ENCODE measurements around the gene TRAK2. TPM values are rescaled to one million over a fixed set of nuclear protein-coding genes. Genes with fewer than 3 reads are reported as not detected.

Gene TRAK2
- total and polyA plus RNA-seq, 2 experiments from 2014 or later, result 6.7 to 17.0 TPM

GRCh38 chr2:201358684-201359083 is 92.6 kb downstream of the TRAK2 start (continued):
- TF ChIP-seq, protein P1, sequence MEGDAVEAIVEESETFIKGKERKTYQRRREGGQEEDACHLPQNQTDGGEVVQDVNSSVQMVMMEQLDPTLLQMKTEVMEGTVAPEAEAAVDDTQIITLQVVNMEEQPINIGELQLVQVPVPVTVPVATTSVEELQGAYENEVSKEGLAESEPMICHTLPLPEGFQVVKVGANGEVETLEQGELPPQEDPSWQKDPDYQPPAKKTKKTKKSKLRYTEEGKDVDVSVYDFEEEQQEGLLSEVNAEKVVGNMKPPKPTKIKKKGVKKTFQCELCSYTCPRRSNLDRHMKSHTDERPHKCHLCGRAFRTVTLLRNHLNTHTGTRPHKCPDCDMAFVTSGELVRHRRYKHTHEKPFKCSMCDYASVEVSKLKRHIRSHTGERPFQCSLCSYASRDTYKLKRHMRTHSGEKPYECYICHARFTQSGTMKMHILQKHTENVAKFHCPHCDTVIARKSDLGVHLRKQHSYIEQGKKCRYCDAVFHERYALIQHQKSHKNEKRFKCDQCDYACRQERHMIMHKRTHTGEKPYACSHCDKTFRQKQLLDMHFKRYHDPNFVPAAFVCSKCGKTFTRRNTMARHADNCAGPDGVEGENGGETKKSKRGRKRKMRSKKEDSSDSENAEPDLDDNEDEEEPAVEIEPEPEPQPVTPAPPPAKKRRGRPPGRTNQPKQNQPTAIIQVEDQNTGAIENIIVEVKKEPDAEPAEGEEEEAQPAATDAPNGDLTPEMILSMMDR (conservative IDR thresholded peaks at IDR 0.05; ENCODE audit: low read depth in 2 of 2), result no peak
- TF ChIP-seq EZH2 (IDR thresholded peaks at IDR 0.05; ENCODE audit: low read depth, unreplicated experiment) (no peak), ZNF114 (CRISPR knock-in tag; IDR thresholded peaks at IDR 0.05) (no peak), ETS1 (IDR thresholded peaks at IDR 0.05) (no peak), STAT1 (IDR thresholded peaks at IDR 0.05; ENCODE audit: unreplicated experiment) (no peak), EZH2phosphoT487 (IDR thresholded peaks at IDR 0.05; ENCODE audit: unreplicated experiment) (no peak), NANOG (IDR thresholded peaks at IDR 0.05; ENCODE audit: borderline replicate concordance) (no peak), POLR2AphosphoS5 (IDR thresholded peaks at IDR 0.05; ENCODE audit: low read depth) (no peak), REST (IDR thresholded peaks at IDR 0.05; ENCODE audit: unreplicated experiment) (no peak), CREB1 (CRISPR knock-in tag; IDR thresholded peaks at IDR 0.05; ENCODE audit: low read depth) (no peak)

DNA sequence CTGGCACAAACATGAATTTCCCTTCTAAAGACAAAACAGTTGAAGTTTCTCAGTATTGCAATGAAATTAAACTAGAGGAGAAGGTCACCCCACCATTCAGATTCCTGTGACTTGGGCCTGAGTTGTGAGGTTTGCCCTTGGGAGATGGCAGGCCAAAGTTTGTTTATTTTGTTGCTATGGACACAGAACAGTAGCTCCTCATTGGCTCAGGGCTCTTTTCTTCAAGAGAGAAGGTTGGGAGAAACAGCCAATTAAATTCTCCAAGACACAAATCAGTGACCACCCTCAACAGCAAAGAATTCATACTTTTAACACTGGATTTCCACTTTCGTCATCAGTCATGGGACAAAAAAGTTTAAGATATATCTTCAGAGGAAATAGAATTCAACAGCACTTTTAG is 94.0 kb downstream of the TRAK2 start, which contains the start of gene FLACC1:
Gene FLACC1, minus strand, starts transcription at position 125 of the 400 bp plus-strand sequence. CDS start 5,941 bp downstream, outside the sequence.
- Histone ChIP-seq H3K9me2 (ENCODE audit: insufficient read depth) (no peaks in the 10 kb centered on the region), H3K27ac (ENCODE audit: low read depth) (no peak within 1 kb of the TSS), H2AFZ (no peak within 1 kb of the TSS), H3K36me3 (ENCODE audit: insufficient read depth) (no peaks in the 10 kb centered on the region), H3F3A (replicated peaks; ENCODE audit: low read depth) (no peaks in the 10 kb centered on the region), H4K20me1 (replicated peaks; ENCODE audit: insufficient read depth) (no peaks in the 10 kb centered on the region), H3K4me1 (ENCODE audit: insufficient read depth) (no peaks in the 10 kb centered on the region), H3K79me2 (replicated peaks; ENCODE audit: insufficient read depth) (no peaks in the 10 kb centered on the region), H3K4me2 (no peak within 1 kb of the TSS), H3K4me3 (no peak within 1 kb of the TSS), H3K27me3 (ENCODE audit: insufficient read depth) (no peaks in the 10 kb centered on the region)
- peak; percentile 95 for ATAC-seq
- Mint-ChIP-seq H3K4me1 (peaks cover 2% of the 10 kb centered on the region; the same call in 1 of the 3 replicates), H3K9me3 (no peaks in the 10 kb centered on the region), H3K4me3 (no peak within 1 kb of the TSS), H3K27ac (peak within 1 kb of the TSS; percentile 59), H3K36me3 (ENCODE audit: low read depth) (peaks cover 1% of the 10 kb centered on the region; the same call in 2 of the 3 replicates), H3K27me3 (ENCODE audit: insufficient read depth, low read depth, poor library complexity) (no peaks in the 10 kb centered on the region)
- TF ChIP-seq, protein P1 (conservative IDR thresholded peaks at IDR 0.05; ENCODE audit: low read depth in 2 of 2), result no peak
- DNase-seq (ENCODE audit: low spot score), result peak; percentile 94

Measured in GM23338 (cell line).